ENCODE measurements around the gene PTPRJ.
"Not testable (repeated sequence)": the region's sequence is repeated elsewhere in the genome, so short reads cannot be mapped to it uniquely, and the experiment has no call there.

GRCh38 chr11:48021201-48021820 lies 41.0 kb downstream of the PTPRJ start:
- TF ChIP-seq, protein P1, sequence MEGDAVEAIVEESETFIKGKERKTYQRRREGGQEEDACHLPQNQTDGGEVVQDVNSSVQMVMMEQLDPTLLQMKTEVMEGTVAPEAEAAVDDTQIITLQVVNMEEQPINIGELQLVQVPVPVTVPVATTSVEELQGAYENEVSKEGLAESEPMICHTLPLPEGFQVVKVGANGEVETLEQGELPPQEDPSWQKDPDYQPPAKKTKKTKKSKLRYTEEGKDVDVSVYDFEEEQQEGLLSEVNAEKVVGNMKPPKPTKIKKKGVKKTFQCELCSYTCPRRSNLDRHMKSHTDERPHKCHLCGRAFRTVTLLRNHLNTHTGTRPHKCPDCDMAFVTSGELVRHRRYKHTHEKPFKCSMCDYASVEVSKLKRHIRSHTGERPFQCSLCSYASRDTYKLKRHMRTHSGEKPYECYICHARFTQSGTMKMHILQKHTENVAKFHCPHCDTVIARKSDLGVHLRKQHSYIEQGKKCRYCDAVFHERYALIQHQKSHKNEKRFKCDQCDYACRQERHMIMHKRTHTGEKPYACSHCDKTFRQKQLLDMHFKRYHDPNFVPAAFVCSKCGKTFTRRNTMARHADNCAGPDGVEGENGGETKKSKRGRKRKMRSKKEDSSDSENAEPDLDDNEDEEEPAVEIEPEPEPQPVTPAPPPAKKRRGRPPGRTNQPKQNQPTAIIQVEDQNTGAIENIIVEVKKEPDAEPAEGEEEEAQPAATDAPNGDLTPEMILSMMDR (conservative IDR thresholded peaks at IDR 0.05; ENCODE audit: low read depth, low read length): not testable (repeated sequence)
- not testable (repeated sequence) for TF ChIP-seq EZH2 (IDR thresholded peaks at IDR 0.05; ENCODE audit: borderline replicate concordance, low read depth, low read length, poor library complexity, severe bottlenecking)

Data from A673 (cell line).